Adipocyte (in vitro differentiated cells): ENCODE results near the gene PGAP6.
"Not testable (repeated sequence)": the region's sequence is repeated elsewhere in the genome, so short reads cannot be mapped to it uniquely, and the experiment has no call there.

Experiments
- DNase-seq: peaks from one replicate; pipeline ENCODE4 v3.0.0-alpha.2; 2015; ENCODE audit warnings: low read depth
- H3K27me3 ChIP-seq: replicated peaks from 2 replicates; pipeline ENCODE4 v1.7.0; 2013; ENCODE audit warnings: mild to moderate bottlenecking, low read length, moderate library complexity; ENCODE audit not compliant: control insufficient read depth, insufficient read depth
- H3K36me3 ChIP-seq: 2 replicates; pipeline ENCODE4 v1.7.0; 2013; ENCODE audit warnings: low read length, mild to moderate bottlenecking, moderate library complexity; ENCODE audit not compliant: control insufficient read depth, insufficient read depth, severe bottlenecking
- H3K4me1 ChIP-seq: 2 replicates; pipeline ENCODE4 v1.7.0; 2013; ENCODE audit warnings: mild to moderate bottlenecking, low read length, moderate library complexity; ENCODE audit not compliant: control insufficient read depth, insufficient read depth
- H3K4me3 ChIP-seq: 2 replicates; pipeline ENCODE4 v1.7.0; 2013; ENCODE audit warnings: mild to moderate bottlenecking, low read length, moderate library complexity
- H3K9ac ChIP-seq: 2 replicates; pipeline ENCODE4 v1.7.0; 2013; ENCODE audit warnings: mild to moderate bottlenecking, low read length, moderate library complexity
- H3K9me3 ChIP-seq: 2 replicates; pipeline ENCODE4 v1.7.0; 2013; ENCODE audit warnings: mild to moderate bottlenecking, low read length, moderate library complexity; ENCODE audit not compliant: control insufficient read depth

PGAP6 gene

DNA sequence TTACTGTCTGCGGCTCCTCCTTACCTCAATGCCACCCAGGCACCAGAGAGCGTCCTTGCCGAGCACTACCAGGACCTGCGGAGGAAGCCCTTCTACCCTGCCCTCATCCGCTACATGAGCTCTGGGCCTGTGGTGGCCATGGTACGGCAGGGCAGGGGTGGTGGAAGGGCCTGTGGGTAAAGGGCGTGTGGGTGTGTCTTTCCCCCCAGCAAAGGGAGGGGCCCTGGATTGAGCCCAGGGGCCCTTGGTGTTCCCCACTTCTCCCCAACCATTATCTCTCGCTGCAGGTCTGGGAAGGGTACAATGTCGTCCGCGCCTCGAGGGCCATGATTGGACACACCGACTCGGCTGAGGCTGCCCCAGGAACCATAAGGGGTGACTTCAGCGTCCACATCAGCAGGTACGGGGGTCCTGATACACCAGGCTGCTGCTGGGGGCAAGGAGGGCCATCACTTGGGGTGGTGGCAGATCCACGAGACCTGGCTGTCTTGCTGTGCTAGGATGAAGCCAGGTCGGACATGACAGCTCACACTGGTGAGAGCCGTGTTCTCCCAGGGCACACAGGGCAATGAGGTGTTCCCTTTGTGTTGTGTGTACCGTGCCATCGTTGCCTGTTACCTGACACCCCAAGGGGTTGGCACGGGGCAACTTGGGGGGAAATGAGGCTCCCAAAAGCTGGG is 17.7 kb upstream of the PGAP6 start:
- peaks cover 15% of the 10 kb centered on the region for H3K36me3 ChIP-seq
- H3K9ac ChIP-seq, result peak overlapping the region; percentile 95
- H3K9me3 ChIP-seq, result no peaks in the 10 kb centered on the region
- H3K27me3 ChIP-seq, result no peaks in the 10 kb centered on the region
- no peak for DNase-seq
- peaks cover 27% of the 10 kb centered on the region for H3K4me1 ChIP-seq
- H3K4me3 ChIP-seq, result no peak overlapping the region

DNA sequence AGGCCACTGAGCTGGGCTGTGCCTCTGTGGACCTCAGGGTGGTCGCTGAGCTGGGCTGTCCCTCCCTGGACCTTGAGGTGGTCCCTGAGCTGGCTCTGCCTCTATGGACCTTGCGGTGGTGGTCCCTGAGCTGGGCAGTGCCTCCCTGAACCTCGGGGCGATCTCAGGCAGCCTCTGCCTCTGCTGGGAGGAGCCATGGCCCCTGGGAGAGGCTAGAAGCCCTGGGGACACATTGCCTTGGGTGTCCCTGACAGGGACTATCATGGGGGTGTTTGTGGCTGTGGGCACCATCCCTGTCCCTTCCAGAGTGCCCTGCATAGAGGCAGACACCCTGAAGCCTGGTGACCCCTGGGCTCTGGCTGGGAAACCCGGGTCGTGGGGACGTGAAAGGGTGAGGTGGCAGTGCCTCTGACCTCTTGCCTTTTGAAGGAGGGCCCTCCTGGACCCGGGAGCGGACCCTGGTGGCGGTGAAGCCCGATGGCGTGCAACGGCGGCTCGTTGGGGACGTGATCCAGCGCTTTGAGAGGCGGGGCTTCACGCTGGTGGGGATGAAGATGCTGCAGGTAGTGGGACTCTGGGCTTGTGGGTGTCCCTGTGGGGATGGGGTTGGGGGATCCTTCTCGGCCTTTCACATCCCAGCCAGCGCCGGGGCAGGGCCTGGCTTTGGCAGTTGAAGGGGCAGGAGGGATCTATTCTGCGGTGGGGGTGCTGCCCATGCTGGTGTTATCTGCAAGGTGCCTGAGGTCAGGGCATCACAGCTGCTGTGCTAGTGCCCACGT is 17.0 kb upstream of the PGAP6 start:
- Histone ChIP-seq H3K36me3 (peaks cover 15% of the 10 kb centered on the region), H3K4me1 (peaks cover 27% of the 10 kb centered on the region), H3K9ac (peak overlapping the region; percentile 71), H3K4me3 (peak overlapping the region; percentile 62), H3K9me3 (no peaks in the 10 kb centered on the region), H3K27me3 (no peaks in the 10 kb centered on the region)
- DNase-seq, result no peak

DNA sequence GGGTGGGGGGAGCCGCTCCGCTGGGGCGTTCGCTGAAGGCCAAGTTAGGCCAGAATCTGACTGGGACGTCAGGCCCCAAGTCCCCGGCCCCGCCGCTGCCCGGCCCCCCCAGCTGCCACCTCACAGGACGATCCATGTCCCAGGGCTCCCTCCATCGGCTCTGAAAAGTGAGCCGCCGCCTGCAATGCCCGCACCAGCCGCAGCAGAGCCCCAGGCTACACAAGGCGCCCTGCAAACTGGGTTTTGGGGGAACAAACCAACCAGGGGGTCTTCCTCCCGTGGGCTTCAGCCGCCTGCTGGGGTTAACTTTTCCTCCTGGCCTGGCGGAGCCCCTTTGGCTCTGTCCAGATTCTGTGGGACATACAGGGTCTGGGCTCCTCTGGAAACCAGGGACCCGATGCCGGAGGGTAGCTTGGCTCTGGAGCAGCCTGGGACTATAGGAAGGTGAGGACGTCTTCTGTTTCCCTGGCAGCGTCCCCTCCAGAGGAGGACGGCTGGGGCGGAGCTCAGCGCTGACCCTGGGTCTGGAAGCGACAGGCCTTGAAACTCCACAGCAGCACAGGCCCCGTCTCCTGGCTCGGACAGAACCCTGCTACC is 16.1 kb upstream of the PGAP6 start:
- DNase-seq, result peak; percentile 82
- Histone ChIP-seq H3K9me3 (no peaks in the 10 kb centered on the region), H3K27me3 (no peaks in the 10 kb centered on the region), H3K4me1 (peaks cover 27% of the 10 kb centered on the region), H3K36me3 (peaks cover 15% of the 10 kb centered on the region), H3K4me3 (peak overlapping the region; percentile 62), H3K9ac (peak overlapping the region; percentile 71)

DNA sequence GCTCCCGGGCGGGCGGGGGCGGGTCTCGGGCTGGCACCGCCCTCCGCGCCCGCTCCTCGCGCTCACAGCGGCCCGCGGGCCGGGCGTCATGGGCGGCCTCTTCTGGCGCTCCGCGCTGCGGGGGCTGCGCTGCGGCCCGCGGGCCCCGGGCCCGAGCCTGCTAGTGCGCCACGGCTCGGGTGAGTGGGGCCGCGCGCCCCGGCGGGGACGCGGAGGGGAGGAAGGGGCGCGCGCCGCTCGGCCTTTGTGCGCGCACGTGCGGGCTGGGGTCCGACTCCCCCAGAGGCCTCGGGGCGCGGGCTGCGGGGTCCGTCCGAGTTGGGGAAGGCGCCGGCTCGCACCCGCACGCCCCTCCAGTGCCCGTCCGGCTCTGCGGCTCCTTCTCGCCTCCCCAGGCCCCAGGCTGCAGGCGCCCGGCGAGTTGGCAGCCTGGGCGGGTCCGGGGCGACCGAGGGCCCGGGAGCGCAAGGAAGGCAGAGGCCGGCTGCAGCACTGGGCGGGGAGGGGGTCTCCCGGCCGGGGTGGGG is 15.4 kb upstream of the PGAP6 start, which contains the start of gene NME4:
NME4 (plus strand) TSS at position 65 of the 527 bp plus-strand sequence; CDS start at position 89, 24 bp downstream.
- Histone ChIP-seq H3K9ac (peak within 1 kb of the TSS; percentile 85), H3K4me1 (peaks cover 25% of the 10 kb centered on the region), H3K27me3 (no peaks in the 10 kb centered on the region), H3K9me3 (no peaks in the 10 kb centered on the region), H3K36me3 (peaks cover 15% of the 10 kb centered on the region), H3K4me3 (peak within 1 kb of the TSS; percentile 79)
- DNase-seq, result peak; percentile 73

DNA sequence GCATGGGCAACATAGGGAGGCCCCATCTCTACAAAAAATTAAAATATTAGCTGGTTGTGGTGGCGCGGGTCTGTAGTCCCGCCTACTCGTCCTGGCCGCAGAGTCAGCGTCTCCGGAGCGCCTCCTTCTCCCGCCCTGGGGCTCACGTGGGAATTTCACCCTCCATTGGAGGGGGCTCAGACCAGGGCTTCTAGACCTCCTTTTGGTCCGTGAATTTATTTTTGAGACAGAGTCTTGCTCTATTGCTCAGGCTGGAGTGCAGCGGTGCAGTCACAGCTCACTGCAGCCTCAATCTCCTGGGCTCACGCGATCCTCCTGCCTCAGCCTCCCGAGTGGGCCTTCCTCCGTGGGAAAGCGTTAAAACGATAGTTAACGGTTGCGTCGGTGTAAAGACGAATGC is 14.8 kb upstream of the PGAP6 start:
- H3K27me3 ChIP-seq, result no peaks in the 10 kb centered on the region
- H3K4me3 ChIP-seq, result peak overlapping the region; percentile 79
- no peaks in the 10 kb centered on the region for H3K9me3 ChIP-seq
- peak; percentile 86 for DNase-seq
- H3K36me3 ChIP-seq, result peaks cover 15% of the 10 kb centered on the region
- H3K4me1 ChIP-seq, result peaks cover 25% of the 10 kb centered on the region
- H3K9ac ChIP-seq, result peak overlapping the region; percentile 74

DNA sequence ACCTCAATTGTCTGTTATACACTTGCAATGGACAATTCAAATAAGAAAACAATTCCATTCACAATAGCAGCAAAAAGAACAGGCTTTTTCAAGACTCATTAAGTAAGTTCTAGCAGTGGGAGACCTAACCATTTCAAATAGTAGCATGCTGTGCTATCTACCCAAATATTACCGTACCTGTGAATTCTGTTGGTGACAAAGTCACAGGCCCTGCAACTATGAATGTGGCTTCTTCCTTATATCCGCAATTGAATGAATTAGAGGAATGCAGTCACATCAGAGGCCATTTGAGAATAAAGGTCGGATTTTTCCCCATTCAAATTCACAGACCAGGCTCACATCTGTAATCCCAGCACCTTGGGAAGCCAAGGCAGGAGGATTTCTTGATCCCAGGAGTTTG is 14.4 kb upstream of the PGAP6 start:
- no peaks in the 10 kb centered on the region for H3K27me3 ChIP-seq
- H3K36me3 ChIP-seq, result peaks cover 15% of the 10 kb centered on the region
- H3K9me3 ChIP-seq, result no peaks in the 10 kb centered on the region
- peak overlapping the region; percentile 74 for H3K9ac ChIP-seq
- H3K4me1 ChIP-seq, result peaks cover 25% of the 10 kb centered on the region
- H3K4me3 ChIP-seq, result peak overlapping the region; percentile 79
- DNase-seq, result no peak

DNA sequence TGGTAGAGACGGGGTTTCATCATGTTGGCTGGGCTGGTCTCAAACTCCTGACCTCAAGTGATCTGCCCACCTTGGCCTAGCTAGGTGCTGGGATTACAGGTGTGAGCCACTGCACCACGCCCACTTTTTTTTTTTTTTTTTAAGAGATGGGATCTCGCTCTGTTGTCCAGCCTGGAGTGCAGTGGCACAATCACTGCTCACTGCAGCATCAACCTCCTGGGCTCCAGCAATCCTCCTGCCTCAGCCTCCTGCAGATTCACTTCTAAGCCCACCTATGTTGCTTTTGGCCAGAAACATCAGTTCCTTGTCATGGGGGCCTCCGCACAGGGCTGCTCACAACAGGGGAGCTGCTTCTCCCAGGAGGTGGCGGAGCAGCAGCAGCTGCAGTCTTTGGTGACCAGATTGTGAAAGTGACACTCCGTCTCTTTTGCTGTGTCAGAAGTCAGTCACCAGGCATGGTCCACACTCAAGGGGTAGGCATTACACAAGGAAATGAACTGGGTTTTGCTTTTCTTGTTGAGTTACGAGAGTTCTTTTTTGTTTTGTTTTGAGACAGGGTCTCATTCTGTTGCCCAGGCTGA is 10.8 kb upstream of the PGAP6 start:
- Histone ChIP-seq H3K36me3 (no peaks in the 10 kb centered on the region), H3K9me3 (no peaks in the 10 kb centered on the region), H3K4me3 (no peak overlapping the region), H3K4me1 (peaks cover 22% of the 10 kb centered on the region), H3K9ac (no peak overlapping the region), H3K27me3 (no peaks in the 10 kb centered on the region)
- no peak for DNase-seq

DNA sequence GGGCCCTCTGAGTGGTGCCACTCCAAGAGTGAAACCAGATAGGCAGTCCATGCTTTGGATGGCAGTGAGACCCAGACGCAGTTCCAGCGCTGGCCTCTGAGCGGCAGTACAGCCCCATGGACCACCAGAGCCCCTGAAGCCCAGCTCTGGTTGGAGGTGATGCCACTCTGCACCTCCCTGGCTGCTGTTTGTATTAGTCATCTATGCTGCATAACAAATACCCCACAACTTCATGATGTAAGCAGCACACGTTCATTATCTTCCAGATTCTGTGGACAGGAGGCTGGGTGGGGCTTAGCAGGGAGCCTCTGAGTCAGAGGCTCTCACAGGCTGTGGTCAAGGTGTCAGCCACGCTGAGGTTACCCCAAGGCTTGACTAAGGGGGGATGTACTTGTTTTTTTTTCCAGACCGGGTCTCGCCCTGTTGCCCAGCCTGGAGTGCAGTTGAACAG is 10.1 kb upstream of the PGAP6 start:
- peak; percentile 53 for DNase-seq
- Histone ChIP-seq H3K36me3 (no peaks in the 10 kb centered on the region), H3K4me1 (peaks cover 23% of the 10 kb centered on the region), H3K9ac (no peak overlapping the region), H3K9me3 (no peaks in the 10 kb centered on the region), H3K27me3 (no peaks in the 10 kb centered on the region), H3K4me3 (no peak overlapping the region)

DNA sequence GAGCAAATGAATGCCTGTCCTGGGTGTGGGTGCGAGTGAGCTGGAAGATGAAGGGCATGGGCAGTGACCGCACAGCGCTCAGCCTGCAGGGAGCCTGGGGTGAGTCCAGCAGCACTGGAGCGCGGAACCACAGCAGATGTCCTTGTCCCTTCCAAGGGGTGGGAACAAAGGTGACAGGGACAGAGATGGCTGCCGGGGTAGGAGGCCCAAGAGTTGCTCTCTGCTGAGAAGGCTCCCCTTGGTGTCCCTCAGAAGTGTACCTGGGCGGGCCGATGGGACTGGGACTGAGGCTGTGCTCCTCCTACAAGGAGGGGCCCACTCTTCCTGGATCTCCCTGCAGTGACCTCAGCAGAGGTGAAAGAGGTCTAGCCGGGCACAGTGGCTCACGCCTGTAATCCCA is 7.6 kb upstream of the PGAP6 start:
- Histone ChIP-seq H3K4me1 (peaks cover 15% of the 10 kb centered on the region), H3K36me3 (no peaks in the 10 kb centered on the region), H3K27me3 (no peaks in the 10 kb centered on the region), H3K4me3 (no peak overlapping the region), H3K9ac (no peak overlapping the region), H3K9me3 (no peaks in the 10 kb centered on the region)
- no peak for DNase-seq

DNA sequence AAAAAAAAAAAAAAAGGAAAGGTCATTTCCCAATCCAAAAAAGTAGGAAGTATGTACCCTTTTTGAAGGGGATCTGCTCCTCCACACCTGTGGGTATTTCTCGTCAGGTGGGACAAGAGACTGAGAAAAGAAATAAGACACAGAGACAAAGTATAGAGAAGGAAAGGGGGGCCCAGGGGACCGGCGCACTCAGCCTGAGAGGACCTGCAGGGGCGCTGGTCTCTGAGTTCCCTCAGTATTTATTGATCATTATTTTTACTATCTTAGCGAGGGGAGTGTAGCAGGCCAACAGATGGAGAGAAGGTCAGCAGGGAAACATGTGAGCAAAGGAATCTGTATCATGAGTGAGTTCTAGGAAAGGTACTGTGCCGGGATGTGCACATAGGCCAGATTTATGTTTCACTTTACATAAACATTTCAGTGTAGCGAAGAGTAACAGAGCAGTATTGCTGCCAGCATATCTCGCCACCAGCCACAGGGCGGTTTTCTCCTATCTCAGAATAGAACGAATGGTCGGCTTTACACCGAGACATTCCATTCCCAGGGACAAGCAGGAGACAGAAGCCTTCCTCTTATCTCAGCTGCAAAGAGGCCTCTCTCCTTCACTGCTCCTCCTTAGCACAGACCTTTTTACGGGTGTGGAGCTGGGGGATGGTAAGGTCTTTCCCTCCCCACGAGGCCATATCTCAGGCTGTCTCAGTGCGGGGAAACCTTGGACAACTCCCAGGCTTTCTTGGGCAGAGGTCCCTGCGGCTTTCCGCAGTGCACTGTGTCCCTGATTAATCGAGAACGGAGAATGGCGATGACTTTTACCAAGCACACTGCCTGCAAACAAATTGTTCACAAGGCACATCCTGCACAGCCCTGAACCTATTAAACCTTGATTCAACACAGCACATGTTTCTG is 6.2 kb upstream of the PGAP6 start:
- H3K9me3 ChIP-seq, DNase-seq, H3K36me3 ChIP-seq, H3K27me3 ChIP-seq: not testable (repeated sequence)
- peak overlapping the region; percentile 63 for H3K9ac ChIP-seq
- peaks cover 15% of the 10 kb centered on the region for H3K4me1 ChIP-seq
- H3K4me3 ChIP-seq, result peak overlapping the region; percentile 52
